ENCODE measurements around the gene POLG2.

The POLG2 gene
- 25.0 to 64.0 (median 38.4) reads per million in 9 experiments for total RNA-seq

GRCh38 chr17:64496786-64497564, at the start of gene POLG2:
Gene POLG2, minus strand, starts transcription at chr17:64497054. Its CDS starts 86 bp downstream, at chr17:64496968.
- Mint-ChIP-seq H3K9me3 (no peaks in the 10 kb centered on the region), H3K4me3 (peak within 1 kb of the TSS; percentile 96 to 97), H3K4me1 (ENCODE audit: low read depth in 2 of 2) (peaks cover 57 to 83% of the 10 kb centered on the region in 2 donors), H3K27me3 (no peaks in the 10 kb centered on the region), H3K27ac (peak within 1 kb of the TSS; percentile 92 to 99), H3K36me3 (ENCODE audit: insufficient read depth) (peaks cover 63% of the 10 kb centered on the region)
- ATAC-seq (replicated peaks), result peak; percentile 80
- peak; percentile 93 to 95 (median 95) for DNase-seq

- Mint-ChIP-seq H3K9me3 (no peaks in the 10 kb centered on the region), H3K4me1 (ENCODE audit: low read depth in 2 of 2) (no peaks in the 10 kb centered on the region), H3K27me3 (no peaks in the 10 kb centered on the region), H3K27ac (no peak overlapping the region), H3K4me3 (no peak overlapping the region), H3K36me3 (ENCODE audit: insufficient read depth) (peaks cover 50% of the 10 kb centered on the region)
- ATAC-seq (replicated peaks) (no peak), DNase-seq (no peak)
Measured at GRCh38 chr17:64544742-64545141, 47.9 kb upstream of the POLG2 start.

GRCh38 chr17:64540118-64540776, 43.4 kb upstream of the POLG2 start:
- Mint-ChIP-seq H3K9me3 (no peaks in the 10 kb centered on the region), H3K4me1 (ENCODE audit: low read depth in 2 of 2) (peaks cover 0 to 2% of the 10 kb centered on the region in 2 donors), H3K27me3 (no peaks in the 10 kb centered on the region), H3K27ac (no peak overlapping the region), H3K4me3 (no peak overlapping the region), H3K36me3 (ENCODE audit: insufficient read depth) (peaks cover 56% of the 10 kb centered on the region)
- DNase-seq (no peak), ATAC-seq (replicated peaks) (no peak)

- no peaks in the 10 kb centered on the region for H3K27me3 Mint-ChIP-seq
- no peaks in the 10 kb centered on the region for H3K9me3 Mint-ChIP-seq
- peak overlapping the region in 1 of 2 donors; percentile 47 for H3K27ac Mint-ChIP-seq
- H3K36me3 Mint-ChIP-seq (ENCODE audit: insufficient read depth), result peaks cover 50% of the 10 kb centered on the region
- H3K4me3 Mint-ChIP-seq, result no peak overlapping the region
- peaks cover 0 to 2% of the 10 kb centered on the region in 2 donors for H3K4me1 Mint-ChIP-seq (ENCODE audit: low read depth in 2 of 2)
- ATAC-seq (replicated peaks) (no peak), DNase-seq (no peak)
Measured at GRCh38 chr17:64538508-64539130, 41.8 kb upstream of the POLG2 start.

GRCh38 chr17:64537488-64537887, 40.6 kb upstream of the POLG2 start:
- no peak for DNase-seq
- peaks cover 55% of the 10 kb centered on the region for H3K36me3 Mint-ChIP-seq (ENCODE audit: insufficient read depth)
- H3K9me3 Mint-ChIP-seq, result no peaks in the 10 kb centered on the region
- no peak overlapping the region for H3K4me3 Mint-ChIP-seq
- no peak for ATAC-seq (replicated peaks)
- H3K27ac Mint-ChIP-seq, result peak overlapping the region in 1 of 2 donors; percentile 47
- H3K4me1 Mint-ChIP-seq (ENCODE audit: low read depth in 2 of 2), result peaks cover 0 to 2% of the 10 kb centered on the region in 2 donors
- H3K27me3 Mint-ChIP-seq, result no peaks in the 10 kb centered on the region

- H3K36me3 Mint-ChIP-seq (ENCODE audit: insufficient read depth), result peaks cover 59% of the 10 kb centered on the region
- no peaks in the 10 kb centered on the region for H3K27me3 Mint-ChIP-seq
- H3K4me3 Mint-ChIP-seq, result no peak overlapping the region
- H3K27ac Mint-ChIP-seq, result peak overlapping the region in 1 of 2 donors; percentile 47
- no peak for ATAC-seq (replicated peaks)
- peaks cover 0 to 2% of the 10 kb centered on the region in 2 donors for H3K4me1 Mint-ChIP-seq (ENCODE audit: low read depth in 2 of 2)
- no peaks in the 10 kb centered on the region for H3K9me3 Mint-ChIP-seq
- DNase-seq, result no peak
Measured at GRCh38 chr17:64536913-64537312, 40.1 kb upstream of the POLG2 start.

GRCh38 chr17:64535357-64535756, 38.5 kb upstream of the POLG2 start:
- no peaks in the 10 kb centered on the region for H3K9me3 Mint-ChIP-seq
- peak overlapping the region in 1 of 2 donors; percentile 20 for H3K27ac Mint-ChIP-seq
- H3K36me3 Mint-ChIP-seq (ENCODE audit: insufficient read depth), result peaks cover 72% of the 10 kb centered on the region
- H3K4me3 Mint-ChIP-seq, result no peak overlapping the region
- no peak for ATAC-seq (replicated peaks)
- DNase-seq, result no peak
- H3K4me1 Mint-ChIP-seq (ENCODE audit: low read depth in 2 of 2), result peaks cover 0 to 4% of the 10 kb centered on the region in 2 donors
- H3K27me3 Mint-ChIP-seq, result no peaks in the 10 kb centered on the region

GRCh38 chr17:64534187-64534586, 37.3 kb upstream of the POLG2 start:
- Mint-ChIP-seq H3K27ac (peak overlapping the region; percentile 42 to 50), H3K4me1 (ENCODE audit: low read depth in 2 of 2) (peaks cover 0 to 4% of the 10 kb centered on the region in 2 donors), H3K9me3 (no peaks in the 10 kb centered on the region), H3K27me3 (no peaks in the 10 kb centered on the region), H3K36me3 (ENCODE audit: insufficient read depth) (peaks cover 83% of the 10 kb centered on the region), H3K4me3 (no peak overlapping the region)
- ATAC-seq (replicated peaks), result no peak
- DNase-seq, result no peak

- Mint-ChIP-seq H3K27ac (peak overlapping the region; percentile 50 to 65), H3K9me3 (no peaks in the 10 kb centered on the region), H3K27me3 (no peaks in the 10 kb centered on the region), H3K4me1 (ENCODE audit: low read depth in 2 of 2) (peaks cover 2% of the 10 kb centered on the region in 2 donors), H3K4me3 (no peak overlapping the region), H3K36me3 (ENCODE audit: insufficient read depth) (peaks cover 85% of the 10 kb centered on the region)
- no peak for DNase-seq
- ATAC-seq (replicated peaks), result no peak
Measured at GRCh38 chr17:64533784-64534183, 36.9 kb upstream of the POLG2 start.

DNA sequence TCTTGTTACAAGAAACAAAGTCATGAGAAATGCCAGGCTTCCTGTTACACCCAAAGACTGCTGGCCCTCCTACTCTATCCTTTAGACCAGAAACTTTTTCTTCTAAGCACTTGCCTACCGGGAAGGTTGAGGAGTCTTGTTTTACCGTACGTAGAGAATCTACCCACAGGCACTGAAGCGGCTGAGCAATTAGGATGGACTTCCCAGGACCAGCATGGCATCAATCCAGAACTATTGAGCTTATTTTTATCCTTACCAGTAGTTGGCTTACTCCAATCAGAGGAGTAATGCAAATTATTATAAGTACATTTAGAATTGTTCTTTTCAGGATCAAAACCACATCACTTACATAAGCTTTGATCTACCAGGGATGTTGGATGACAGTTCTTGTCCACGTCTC, 35.6 kb upstream of the POLG2 start:
- no peak for DNase-seq
- peak overlapping the region in 1 of 2 donors; percentile 65 for H3K27ac Mint-ChIP-seq
- H3K4me3 Mint-ChIP-seq, result no peak overlapping the region
- H3K9me3 Mint-ChIP-seq, result no peaks in the 10 kb centered on the region
- no peak for ATAC-seq (replicated peaks)
- peaks cover 90% of the 10 kb centered on the region for H3K36me3 Mint-ChIP-seq (ENCODE audit: insufficient read depth)
- no peaks in the 10 kb centered on the region for H3K27me3 Mint-ChIP-seq
- peaks cover 2 to 5% of the 10 kb centered on the region in 2 donors for H3K4me1 Mint-ChIP-seq (ENCODE audit: low read depth in 2 of 2)

- H3K4me1 Mint-ChIP-seq (ENCODE audit: low read depth in 2 of 2), result peaks cover 2 to 5% of the 10 kb centered on the region in 2 donors
- DNase-seq, result no peak
- H3K27me3 Mint-ChIP-seq, result no peaks in the 10 kb centered on the region
- no peak for ATAC-seq (replicated peaks)
- H3K4me3 Mint-ChIP-seq, result no peak overlapping the region
- H3K27ac Mint-ChIP-seq, result no peak overlapping the region
- peaks cover 90% of the 10 kb centered on the region for H3K36me3 Mint-ChIP-seq (ENCODE audit: insufficient read depth)
- H3K9me3 Mint-ChIP-seq, result no peaks in the 10 kb centered on the region
Measured at GRCh38 chr17:64531955-64532371, 35.1 kb upstream of the POLG2 start.

GRCh38 chr17:64529221-64529620, 32.4 kb upstream of the POLG2 start:
- Mint-ChIP-seq H3K27me3 (no peaks in the 10 kb centered on the region), H3K9me3 (no peaks in the 10 kb centered on the region), H3K36me3 (ENCODE audit: insufficient read depth) (peaks cover 94% of the 10 kb centered on the region), H3K4me3 (no peak overlapping the region), H3K4me1 (ENCODE audit: low read depth in 2 of 2) (peaks cover 2 to 5% of the 10 kb centered on the region in 2 donors), H3K27ac (no peak overlapping the region)
- DNase-seq, result no peak
- ATAC-seq (replicated peaks), result no peak

- H3K4me1 Mint-ChIP-seq (ENCODE audit: low read depth in 2 of 2), result peaks cover 2 to 5% of the 10 kb centered on the region in 2 donors
- DNase-seq (no peak), ATAC-seq (replicated peaks) (no peak)
- H3K27ac Mint-ChIP-seq, result peak overlapping the region in 1 of 2 donors; percentile 30
- H3K36me3 Mint-ChIP-seq (ENCODE audit: insufficient read depth), result peaks cover 96% of the 10 kb centered on the region
- no peaks in the 10 kb centered on the region for H3K9me3 Mint-ChIP-seq
- no peak overlapping the region for H3K4me3 Mint-ChIP-seq
- H3K27me3 Mint-ChIP-seq, result no peaks in the 10 kb centered on the region
Measured at GRCh38 chr17:64527914-64528313, 31.1 kb upstream of the POLG2 start.

All from effector memory CD8-positive, alpha-beta T cell (primary cell).